NAMALWA (cell line): ENCODE results near the gene CBFA2T3.

Experiments
- DNase-seq: peaks from one replicate; pipeline ENCODE4 v3.0.0-alpha.2; 2015; ENCODE audit warnings: low spot score

Gene CBFA2T3

GRCh38 chr16:88888461-88889387, 88.3 kb downstream of the CBFA2T3 start:
- no peak for DNase-seq

GRCh38 chr16:88888057-88888456, 89.0 kb downstream of the CBFA2T3 start:
- DNase-seq = no peak

- DNase-seq = no peak
Measured at GRCh38 chr16:88886845-88887521, 90.0 kb downstream of the CBFA2T3 start.

- DNase-seq = no peak
Measured at GRCh38 chr16:88886420-88886844, 90.6 kb downstream of the CBFA2T3 start.

- DNase-seq = no peak
Measured at GRCh38 chr16:88885693-88886280, 91.2 kb downstream of the CBFA2T3 start.

- DNase-seq = no peak
Measured at GRCh38 chr16:88884569-88885271, 92.3 kb downstream of the CBFA2T3 start.

- DNase-seq = no peak
Measured at GRCh38 chr16:88883946-88884345, 93.1 kb downstream of the CBFA2T3 start.

GRCh38 chr16:88883117-88883895, 93.7 kb downstream of the CBFA2T3 start:
- no peak for DNase-seq

- DNase-seq = peak; percentile 68
Measured at GRCh38 chr16:88882358-88883030, 94.5 kb downstream of the CBFA2T3 start.

GRCh38 chr16:88881675-88882357, 95.2 kb downstream of the CBFA2T3 start:
- no peak for DNase-seq

- no peak for DNase-seq
Measured at GRCh38 chr16:88881007-88881615, 95.9 kb downstream of the CBFA2T3 start.

- DNase-seq = no peak
Measured at GRCh38 chr16:88880226-88881006, 96.6 kb downstream of the CBFA2T3 start.

- no peak for DNase-seq
Measured at GRCh38 chr16:88879788-88880055, 97.3 kb downstream of the CBFA2T3 start.

GRCh38 chr16:88878967-88879787, 97.8 kb downstream of the CBFA2T3 start:
- no peak for DNase-seq

GRCh38 chr16:88878356-88878755, 98.7 kb downstream of the CBFA2T3 start:
- DNase-seq = no peak

- no peak for DNase-seq
Measured at GRCh38 chr16:88877564-88878289, 99.3 kb downstream of the CBFA2T3 start.

- DNase-seq = no peak
Measured at GRCh38 chr16:88876942-88877526, 100.0 kb downstream of the CBFA2T3 start.
